Vagina (tissue), 2 donors: ENCODE measurements around the gene IPO5. TPM values are rescaled to one million over a fixed set of nuclear protein-coding genes. Genes with fewer than 3 reads are reported as not detected.

Source experiments
- DNase-seq, 2 donors: peaks; one replicate each; pipeline ENCODE4 v3.0.0-alpha.2; 2017; ENCODE audit errors: extremely low spot score in 2 of 2
- H3K27ac ChIP-seq: fragments of 200-600 bp; sonication (generic); one replicate; pipeline ENCODE4 v1.5.1; 2019
- H3K27me3 ChIP-seq: fragments of 200-600 bp; sonication (generic); one replicate; pipeline ENCODE4 v1.5.1; 2019
- H3K36me3 ChIP-seq, 2 donors: fragments of 200-600 bp; sonication (generic); one replicate each; pipeline ENCODE4 v1.5.1; 2017 to 2019
- H3K4me1 ChIP-seq: fragments of 200-600 bp; sonication (generic); one replicate; pipeline ENCODE4 v1.5.1; 2019
- H3K4me3 ChIP-seq, 2 donors: fragments of 200-600 bp; sonication (generic); 1 replicate in 1 of 2; 2 replicates in 1 of 2; pipeline ENCODE4 v1.5.1; 2016 to 2019
- H3K9me3 ChIP-seq: fragments of 200-600 bp; sonication (generic); one replicate; pipeline ENCODE4 v1.5.1; 2019
- CTCF ChIP-seq, 3 experiments: fragments of 450-650 bp in 2 of 3; fragments of 200-600 bp in 1 of 3; sonication (generic) in 1 of 3; IDR thresholded peaks; one replicate each; pipeline ENCODE4 v1.5.1; 2017 to 2019; ENCODE audit warnings: antibody characterized with exemption in 3 of 3, mild to moderate bottlenecking in 2 of 3, moderate library complexity in 2 of 3
- POLR2A ChIP-seq, 2 donors: fragments of 450-650 bp; IDR thresholded peaks; one replicate each; pipeline ENCODE4 v1.6.1; 2017; ENCODE audit warnings: antibody characterized with exemption in 2 of 2, mild to moderate bottlenecking in 2 of 2, moderate library complexity in 2 of 2
- POLR2AphosphoS5 ChIP-seq, 2 donors: sonication (generic); formaldehyde crosslinking; IDR thresholded peaks; one replicate each; pipeline ENCODE4 v1.9.0; 2017; ENCODE audit warnings: antibody characterized with exemption in 2 of 2, mild to moderate bottlenecking in 2 of 2, low read depth in 1 of 2; ENCODE audit not compliant: insufficient read depth in 1 of 2
- intact Hi-C: fragments of 100-400 bp; cut with DNase I; formaldehyde crosslinking; loops from one replicate; pipeline ENCODE4 v1.15.1; 2023
- total RNA-seq: library from RNA; depleted of rRNA; stranded (reverse); fragments of >200 nt; gene quantifications from one replicate; pipeline ENCODE4 v1.2.3, GENCODE V29; 2016

The IPO5 gene
- total RNA-seq, 1 donor from 2014 or later = 79.1 TPM

GRCh38 chr13:97938706-97939475 lies 14.6 kb upstream of the IPO5 start:
- no peak for DNase-seq

DNA sequence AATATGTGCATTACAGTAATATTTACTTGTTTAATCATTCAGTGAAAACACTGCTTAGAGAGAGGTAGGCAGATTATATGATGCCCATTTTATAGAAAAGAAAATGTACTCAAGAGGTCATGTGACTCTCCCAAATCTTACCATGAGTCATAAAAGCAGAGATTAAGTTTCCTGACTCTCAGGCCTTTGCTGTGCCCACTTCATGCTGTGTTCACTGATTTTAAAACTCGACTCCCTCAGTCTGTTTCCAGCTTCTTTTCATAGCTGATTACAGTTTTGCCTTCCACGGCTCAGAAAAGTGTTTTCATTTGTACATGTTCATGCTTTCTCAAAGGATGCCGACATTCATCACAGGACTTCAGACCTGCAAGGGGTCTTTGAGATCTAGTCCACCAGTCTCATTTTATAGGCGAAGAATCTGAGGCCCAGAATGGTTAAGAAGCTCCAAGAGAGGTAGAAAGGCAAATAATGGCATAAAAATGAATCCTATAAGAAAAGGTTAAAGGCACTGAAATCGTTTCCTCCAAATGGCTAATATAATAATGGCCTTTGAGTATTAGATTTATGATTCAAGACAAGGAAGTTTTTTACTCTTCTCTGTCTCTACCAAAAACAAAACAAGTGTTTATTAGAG lies 9.0 kb upstream of the IPO5 start:
- DNase-seq = no peak
- H3K9me3 ChIP-seq = no peaks in the 10 kb centered on the region
- H3K36me3 ChIP-seq = no peaks in the 10 kb centered on the region
- no peak overlapping the region for H3K27ac ChIP-seq
- no peak overlapping the region for H3K4me3 ChIP-seq
- TF ChIP-seq POLR2AphosphoS5 (IDR thresholded peaks at IDR 0.05; ENCODE audit: insufficient read depth in 1 of 2, low read depth in 1 of 2) = no peak
- no peak for TF ChIP-seq POLR2A (IDR thresholded peaks at IDR 0.05)
- no peak for TF ChIP-seq CTCF (IDR thresholded peaks at IDR 0.05)
- no peaks in the 10 kb centered on the region for H3K4me1 ChIP-seq
- no peaks in the 10 kb centered on the region for H3K27me3 ChIP-seq
- intact Hi-C loops = no loop called here

More at GRCh38 chr13:97938706-97939475, 14.6 kb upstream of the IPO5 start:
- no peak overlapping the region for H3K4me3 ChIP-seq
- no peak overlapping the region for H3K27ac ChIP-seq
- H3K36me3 ChIP-seq = no peaks in the 10 kb centered on the region
- no peaks in the 10 kb centered on the region for H3K27me3 ChIP-seq
- intact Hi-C loops = no loop called here
- no peaks in the 10 kb centered on the region for H3K4me1 ChIP-seq
- no peak for TF ChIP-seq CTCF (IDR thresholded peaks at IDR 0.05)
- no peak for TF ChIP-seq POLR2A (IDR thresholded peaks at IDR 0.05)
- no peak for TF ChIP-seq POLR2AphosphoS5 (IDR thresholded peaks at IDR 0.05; ENCODE audit: insufficient read depth in 1 of 2, low read depth in 1 of 2)
- no peaks in the 10 kb centered on the region for H3K9me3 ChIP-seq

DNA sequence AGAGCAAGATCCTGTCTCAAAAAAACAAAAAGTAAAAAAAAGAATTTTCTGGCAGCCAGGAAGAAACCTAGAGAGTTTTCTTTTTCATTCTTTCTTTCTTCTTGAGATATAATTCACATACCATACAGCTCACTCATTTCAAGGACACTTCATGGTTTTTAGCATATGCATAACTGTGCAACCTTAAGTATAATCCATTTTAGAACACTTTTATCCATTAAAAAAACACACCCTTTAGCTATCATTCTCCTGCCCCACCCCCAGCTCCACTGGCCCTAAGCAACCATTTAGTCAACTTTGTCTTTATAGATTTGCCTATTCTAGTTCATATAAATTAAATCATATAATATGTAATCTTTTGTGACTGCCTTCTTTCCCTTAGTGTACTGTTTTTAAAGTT lies 8.1 kb upstream of the IPO5 start:
- no peak for DNase-seq
- no peaks in the 10 kb centered on the region for H3K9me3 ChIP-seq
- H3K36me3 ChIP-seq = no peaks in the 10 kb centered on the region
- no peaks in the 10 kb centered on the region for H3K4me1 ChIP-seq
- no peak overlapping the region for H3K4me3 ChIP-seq
- no peaks in the 10 kb centered on the region for H3K27me3 ChIP-seq
- intact Hi-C loops = no loop called here
- TF ChIP-seq CTCF (IDR thresholded peaks at IDR 0.05) = no peak
- no peak for TF ChIP-seq POLR2A (IDR thresholded peaks at IDR 0.05)
- no peak for TF ChIP-seq POLR2AphosphoS5 (IDR thresholded peaks at IDR 0.05; ENCODE audit: insufficient read depth in 1 of 2, low read depth in 1 of 2)
- H3K27ac ChIP-seq = no peak overlapping the region

GRCh38 chr13:97945792-97946419 lies 7.6 kb upstream of the IPO5 start:
- Histone ChIP-seq H3K27me3 (no peaks in the 10 kb centered on the region), H3K36me3 (no peaks in the 10 kb centered on the region), H3K27ac (no peak overlapping the region), H3K4me3 (no peak overlapping the region), H3K4me1 (no peaks in the 10 kb centered on the region), H3K9me3 (no peaks in the 10 kb centered on the region)
- no peak for DNase-seq
- TF ChIP-seq CTCF (IDR thresholded peaks at IDR 0.05) = no peak
- TF ChIP-seq POLR2A (IDR thresholded peaks at IDR 0.05) = no peak
- no peak for TF ChIP-seq POLR2AphosphoS5 (IDR thresholded peaks at IDR 0.05; ENCODE audit: insufficient read depth in 1 of 2, low read depth in 1 of 2)
- intact Hi-C loops = no loop called here
